HG03095 (cell line): ENCODE data around the gene RPL10.
"Not testable (repeated sequence)": the region's sequence is repeated elsewhere in the genome, so short reads cannot be mapped to it uniquely, and the experiment has no call there.

Experiments
- ATAC-seq: cut with Tn5 transposase; IDR thresholded peaks from one replicate; pipeline ENCODE4 v1.9.1; 2021; ENCODE audit warnings: moderate library complexity; ENCODE audit not compliant: unreplicated experiment

The RPL10 gene

DNA sequence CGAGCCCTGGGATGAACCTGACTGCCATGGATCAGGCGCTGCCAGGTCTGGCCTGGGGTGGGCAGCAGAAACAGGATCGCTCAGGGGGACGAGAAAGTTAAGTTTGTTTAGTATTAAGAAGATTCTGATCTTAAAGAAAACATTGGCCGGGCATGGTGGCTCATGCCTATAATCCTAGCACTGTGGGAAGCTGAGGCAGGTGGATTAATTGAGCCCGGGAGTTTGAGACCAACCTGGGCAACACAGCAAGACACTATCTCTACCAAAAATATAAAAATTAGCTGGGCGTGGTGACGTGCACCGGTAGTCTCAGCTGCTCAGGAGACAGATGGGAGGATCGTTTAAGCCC lies 23.0 kb upstream of the RPL10 start:
- no peak for ATAC-seq

DNA sequence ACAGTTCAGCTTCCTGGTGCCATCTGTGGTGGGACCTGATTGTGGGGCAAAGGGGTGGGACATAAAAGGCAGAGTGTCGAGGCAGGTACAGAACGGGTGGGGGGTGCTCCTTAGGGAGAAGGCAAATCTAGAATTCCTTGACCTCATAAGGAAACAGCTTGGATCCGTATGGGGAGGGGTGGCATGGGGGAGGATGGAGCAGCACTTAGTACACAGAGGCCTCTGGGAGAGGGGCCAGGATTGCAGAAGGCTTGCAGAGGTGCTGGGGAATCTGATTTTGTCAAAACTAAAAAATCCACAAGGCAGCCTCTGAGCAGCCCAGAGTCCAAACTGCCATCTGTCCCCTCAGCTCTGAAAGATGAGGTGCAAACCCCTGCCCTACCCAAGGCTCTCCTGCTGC lies 21.4 kb upstream of the RPL10 start:
- no peak for ATAC-seq

DNA sequence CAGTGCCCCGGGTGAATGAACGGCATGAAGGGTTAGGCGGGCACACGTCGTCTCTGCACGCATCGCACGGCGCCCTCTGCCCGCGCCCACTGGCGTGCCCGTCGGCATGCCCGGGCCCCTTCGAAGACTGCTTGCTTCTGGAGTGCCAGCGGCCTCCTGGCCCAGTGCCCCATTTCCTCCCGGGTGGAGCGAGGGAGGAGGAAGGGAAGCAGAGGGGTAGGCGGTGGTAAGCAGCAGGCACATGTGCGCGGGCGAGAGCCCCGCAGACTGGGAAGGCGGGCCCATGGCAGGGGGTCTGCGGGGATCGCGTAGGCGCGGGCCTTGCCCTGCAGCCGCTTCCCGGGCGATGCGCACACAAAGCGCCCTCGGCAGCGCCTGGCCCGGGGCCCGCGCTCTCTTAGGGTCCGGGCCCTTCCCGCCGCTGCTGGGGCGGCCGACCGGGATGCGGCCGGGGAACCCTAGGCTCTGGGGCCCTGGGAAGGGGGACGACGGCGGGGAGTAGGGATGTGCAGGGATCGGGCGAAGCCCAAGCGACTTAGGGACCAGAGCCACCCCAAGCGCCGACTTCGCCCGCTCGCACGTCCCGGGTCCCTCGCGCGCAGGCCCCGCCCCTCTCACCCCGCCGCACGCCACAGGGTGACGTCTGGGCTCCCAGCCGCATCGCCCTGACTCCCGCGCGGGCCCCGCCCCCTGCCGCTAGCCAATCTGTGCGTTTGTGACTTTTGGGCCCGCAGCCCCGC lies 19.9 kb upstream of the RPL10 start:
- ATAC-seq, result peak; percentile 2

DNA sequence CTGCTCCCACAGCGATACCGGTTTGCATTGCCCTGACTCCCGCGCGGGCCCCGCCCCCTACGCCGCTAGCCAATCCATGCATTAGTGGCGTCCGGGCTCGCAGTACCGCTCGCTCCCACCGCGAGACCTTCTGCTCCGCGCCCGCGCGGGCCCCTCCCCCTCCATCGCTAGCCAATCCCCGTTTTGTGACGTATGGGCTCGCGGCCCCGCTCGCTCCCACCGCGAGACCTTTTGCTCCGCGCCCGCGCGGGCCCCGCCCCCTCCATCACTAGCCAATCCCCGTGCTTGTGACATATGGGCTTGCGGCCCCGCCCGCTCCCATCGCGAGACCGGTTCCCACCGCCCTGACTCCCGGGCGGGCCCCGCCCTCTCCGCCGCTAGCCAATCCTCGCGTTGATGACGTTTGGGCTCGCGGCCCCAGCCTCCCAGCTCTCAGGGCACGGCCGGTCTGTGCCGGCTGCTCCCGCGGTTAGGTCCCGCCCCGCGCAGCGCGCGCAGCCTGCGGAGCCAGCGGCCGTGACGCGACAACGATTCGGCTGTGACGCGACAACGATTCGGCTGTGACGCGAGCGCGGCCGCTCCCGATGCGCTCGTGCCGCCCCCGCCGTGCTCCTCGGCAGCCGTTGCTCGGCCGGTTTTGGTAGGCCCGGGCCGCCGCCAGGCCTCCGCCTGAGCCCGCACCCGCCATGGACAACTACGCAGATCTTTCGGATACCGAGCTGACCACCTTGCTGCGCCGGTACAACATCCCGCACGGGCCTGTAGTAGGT lies 19.2 kb upstream of the RPL10 start, which contains the start of gene EMD:
Gene EMD (plus strand): TSS at position 497 of the 770 bp plus-strand sequence. CDS start 190 bp downstream, at position 687.
- peak; percentile 71 for ATAC-seq

DNA sequence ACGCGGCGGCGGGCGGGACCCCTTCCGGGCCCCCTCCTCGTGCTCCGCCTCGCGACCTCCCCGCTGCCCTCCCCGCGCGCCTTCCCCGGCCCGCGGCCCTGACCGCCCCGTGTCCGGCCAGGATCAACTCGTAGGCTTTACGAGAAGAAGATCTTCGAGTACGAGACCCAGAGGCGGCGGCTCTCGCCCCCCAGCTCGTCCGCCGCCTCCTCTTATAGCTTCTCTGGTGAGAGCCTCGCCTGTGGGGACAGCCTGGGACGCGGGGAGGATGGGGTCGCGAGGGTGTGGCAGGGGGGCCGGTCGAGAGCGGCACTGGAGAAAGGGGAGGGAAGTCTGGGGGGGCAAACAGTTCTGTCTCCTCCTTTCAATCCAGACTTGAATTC lies 18.6 kb upstream of the RPL10 start:
- no peak for ATAC-seq

DNA sequence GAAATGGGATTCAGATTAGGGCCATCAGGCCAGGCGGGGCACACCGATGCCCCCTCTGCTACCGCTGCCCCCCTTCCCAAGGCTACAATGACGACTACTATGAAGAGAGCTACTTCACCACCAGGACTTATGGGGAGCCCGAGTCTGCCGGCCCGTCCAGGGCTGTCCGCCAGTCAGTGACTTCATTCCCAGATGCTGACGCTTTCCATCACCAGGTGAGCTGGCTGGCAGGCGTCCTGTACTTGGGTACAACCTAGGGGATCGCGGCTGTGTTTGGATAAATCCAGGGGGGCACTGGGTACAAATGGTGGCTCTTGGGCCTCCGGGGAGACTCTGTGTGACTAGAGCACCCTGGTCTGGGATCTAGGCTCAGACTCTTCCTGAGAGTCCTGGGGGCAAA lies 18.0 kb upstream of the RPL10 start:
- no peak for ATAC-seq

DNA sequence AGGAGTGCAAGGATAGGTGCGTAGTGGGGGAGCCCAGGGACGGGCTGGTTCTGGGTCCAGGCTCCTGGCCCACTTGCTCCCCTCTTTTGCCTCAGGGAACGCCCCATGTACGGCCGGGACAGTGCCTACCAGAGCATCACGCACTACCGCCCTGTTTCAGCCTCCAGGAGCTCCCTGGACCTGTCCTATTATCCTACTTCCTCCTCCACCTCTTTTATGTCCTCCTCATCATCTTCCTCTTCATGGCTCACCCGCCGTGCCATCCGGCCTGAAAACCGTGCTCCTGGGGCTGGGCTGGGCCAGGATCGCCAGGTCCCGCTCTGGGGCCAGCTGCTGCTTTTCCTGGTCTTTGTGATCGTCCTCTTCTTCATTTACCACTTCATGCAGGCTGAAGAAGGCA lies 17.4 kb upstream of the RPL10 start:
- no peak for ATAC-seq

DNA sequence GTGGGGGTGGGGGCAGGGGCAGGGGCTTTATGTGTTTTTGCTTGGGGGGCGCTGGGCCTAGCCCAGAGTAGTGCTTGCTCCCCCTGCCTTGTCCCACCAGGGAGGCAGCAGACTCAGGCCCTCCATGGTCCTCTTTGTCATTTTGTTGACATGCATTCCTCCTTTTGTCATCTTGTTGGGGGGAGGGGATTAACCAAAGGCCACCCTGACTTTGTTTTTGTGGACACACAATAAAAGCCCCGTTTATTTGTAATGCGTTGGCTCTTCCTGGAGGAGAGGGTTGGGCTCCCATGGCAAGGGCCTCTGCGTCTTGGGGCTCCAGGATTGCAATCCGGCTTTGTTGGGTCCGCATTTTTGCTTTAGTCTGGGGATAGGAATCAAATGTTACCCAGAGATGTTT lies 16.9 kb upstream of the RPL10 start:
- ATAC-seq, result no peak

DNA sequence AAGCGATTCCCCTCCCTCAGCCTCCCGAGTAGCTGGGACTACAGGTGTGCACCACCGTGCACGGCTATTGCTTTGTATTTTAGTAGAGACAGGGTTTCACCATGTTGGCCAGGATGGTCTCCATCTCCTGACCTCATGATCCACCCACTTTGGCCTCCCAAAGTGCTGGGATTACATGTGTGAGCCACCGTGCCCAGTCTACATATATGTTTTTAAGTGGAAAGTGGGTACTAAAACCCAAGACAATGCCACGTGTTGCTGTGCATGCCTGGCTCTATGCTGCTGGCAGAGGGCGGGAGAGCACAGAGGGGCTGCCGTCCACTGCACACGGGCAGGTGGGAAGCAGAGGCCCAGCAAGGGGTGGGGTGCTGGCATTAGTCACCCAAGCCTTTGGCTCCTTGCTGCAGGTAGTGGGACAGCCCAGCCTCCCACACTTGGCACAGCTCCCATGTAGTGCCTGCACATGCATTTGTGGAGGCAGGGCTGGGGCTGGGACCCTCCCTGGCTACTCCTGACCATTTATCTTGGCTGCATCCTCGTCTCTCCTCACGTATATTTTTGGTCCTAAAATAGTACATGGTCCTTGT lies 15.6 kb upstream of the RPL10 start:
- ATAC-seq, result no peak

DNA sequence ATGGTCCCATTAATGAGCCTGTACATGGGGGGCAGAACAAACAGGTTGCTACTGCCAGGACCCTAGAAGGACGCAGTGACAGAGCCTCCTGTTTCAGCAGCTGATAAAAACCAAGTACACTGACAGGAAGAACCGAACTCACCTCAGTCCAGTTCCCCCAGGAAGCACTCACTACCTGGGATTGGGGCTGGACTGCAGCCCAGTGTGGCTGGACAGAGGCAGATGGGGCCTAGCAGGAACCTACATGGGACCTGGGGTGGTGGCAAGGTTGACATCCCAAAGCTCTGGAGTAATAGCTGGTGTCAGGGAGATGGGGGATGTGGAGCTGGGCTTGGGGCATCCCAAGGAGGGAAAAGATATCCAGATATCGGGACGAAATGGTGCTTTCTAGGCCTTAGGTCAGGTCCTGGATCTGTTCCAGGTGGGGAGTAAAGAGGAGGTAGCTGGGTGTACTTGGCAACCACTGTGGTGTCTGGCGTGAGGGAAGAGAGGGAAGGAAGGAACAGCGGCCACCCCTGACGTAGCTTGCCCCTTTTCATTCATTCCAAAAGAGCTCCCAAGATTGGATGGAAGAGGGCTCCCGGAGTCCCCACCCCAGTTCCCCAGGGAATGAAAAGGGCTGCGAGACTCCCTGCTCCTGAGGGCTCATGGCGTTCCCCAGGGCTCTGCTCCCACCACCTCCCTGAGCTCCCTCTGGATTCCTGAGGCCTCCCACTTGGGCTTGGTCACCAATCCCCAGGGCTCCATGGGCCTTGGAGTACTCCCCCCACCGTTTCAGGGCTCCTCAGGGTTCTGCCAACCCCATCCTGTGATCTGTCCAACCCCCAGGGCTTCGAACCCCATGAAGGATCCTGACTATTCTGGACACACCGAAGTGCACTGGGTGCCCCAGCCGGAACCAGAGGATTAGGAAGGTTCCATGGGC lies 14.6 kb upstream of the RPL10 start:
- no peak for ATAC-seq

DNA sequence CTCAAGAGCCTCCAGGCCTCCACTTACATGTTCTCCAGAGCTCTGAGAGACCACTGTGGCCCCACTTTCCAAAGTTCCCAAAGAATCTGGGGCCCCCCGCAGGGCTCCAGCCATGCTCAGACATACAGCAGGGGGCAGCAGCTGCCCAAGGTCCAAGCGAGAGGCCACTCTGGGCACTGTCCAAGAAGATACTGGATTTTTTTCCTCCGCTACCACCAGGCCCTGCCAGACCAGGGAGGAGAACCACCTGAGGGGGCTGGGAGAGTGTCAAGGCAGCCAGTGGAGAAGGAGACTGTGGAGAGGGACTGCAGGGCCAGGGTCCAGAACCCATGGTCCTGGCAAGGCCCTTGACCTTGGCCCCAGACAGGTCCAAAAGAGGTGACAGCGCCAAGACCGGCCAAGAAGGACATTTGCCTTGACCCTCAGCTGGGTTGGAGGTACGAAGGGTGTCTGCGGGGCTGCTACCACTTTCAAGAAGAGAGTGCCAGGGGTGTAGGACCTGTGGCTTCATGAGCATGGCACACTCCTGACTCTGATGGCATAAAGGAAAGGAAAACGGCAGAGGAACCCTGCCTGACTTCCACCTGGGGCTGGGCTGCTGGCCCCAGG lies 13.8 kb upstream of the RPL10 start:
- ATAC-seq, result no peak

DNA sequence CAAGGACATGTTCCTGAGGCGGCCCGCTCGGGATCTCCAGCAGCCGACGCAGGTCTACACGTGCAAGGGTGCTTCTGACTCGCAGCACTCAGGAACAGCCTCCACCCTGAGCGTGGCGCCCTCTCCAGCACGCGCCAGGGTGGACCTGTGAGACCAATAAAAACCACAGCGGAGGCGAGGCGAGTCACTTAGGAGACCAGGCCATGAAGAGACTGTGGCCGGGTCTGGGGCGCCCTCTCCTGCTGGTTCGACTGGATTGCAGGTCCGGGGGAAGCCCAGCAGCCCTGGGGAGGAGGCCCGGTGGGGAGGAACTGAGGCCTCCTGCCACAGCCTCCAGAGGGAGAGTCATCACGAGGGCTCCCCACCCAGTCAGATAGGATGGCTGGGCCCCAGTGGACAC lies 10.1 kb upstream of the RPL10 start:
- peak; percentile 30 for ATAC-seq

DNA sequence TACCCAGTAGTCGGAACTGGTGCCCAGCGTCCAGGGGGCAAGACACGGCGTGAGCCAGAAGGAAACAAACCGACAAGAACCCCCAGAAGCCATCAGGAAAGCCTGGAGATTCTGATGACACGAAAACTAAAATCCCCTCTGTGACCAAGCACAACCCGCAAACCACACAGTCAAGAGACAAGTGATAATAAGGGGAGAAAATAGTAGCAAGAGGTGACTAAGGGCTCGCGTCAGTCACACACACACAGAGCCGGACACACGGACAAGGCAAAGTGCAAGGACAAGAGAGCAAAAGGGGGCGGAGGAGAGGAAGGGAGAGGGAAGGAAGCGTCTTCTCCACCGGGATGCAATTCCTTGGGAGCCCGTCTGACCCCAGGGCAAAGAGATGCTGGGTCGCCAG lies 9.5 kb upstream of the RPL10 start:
- ATAC-seq, result not testable (repeated sequence)

DNA sequence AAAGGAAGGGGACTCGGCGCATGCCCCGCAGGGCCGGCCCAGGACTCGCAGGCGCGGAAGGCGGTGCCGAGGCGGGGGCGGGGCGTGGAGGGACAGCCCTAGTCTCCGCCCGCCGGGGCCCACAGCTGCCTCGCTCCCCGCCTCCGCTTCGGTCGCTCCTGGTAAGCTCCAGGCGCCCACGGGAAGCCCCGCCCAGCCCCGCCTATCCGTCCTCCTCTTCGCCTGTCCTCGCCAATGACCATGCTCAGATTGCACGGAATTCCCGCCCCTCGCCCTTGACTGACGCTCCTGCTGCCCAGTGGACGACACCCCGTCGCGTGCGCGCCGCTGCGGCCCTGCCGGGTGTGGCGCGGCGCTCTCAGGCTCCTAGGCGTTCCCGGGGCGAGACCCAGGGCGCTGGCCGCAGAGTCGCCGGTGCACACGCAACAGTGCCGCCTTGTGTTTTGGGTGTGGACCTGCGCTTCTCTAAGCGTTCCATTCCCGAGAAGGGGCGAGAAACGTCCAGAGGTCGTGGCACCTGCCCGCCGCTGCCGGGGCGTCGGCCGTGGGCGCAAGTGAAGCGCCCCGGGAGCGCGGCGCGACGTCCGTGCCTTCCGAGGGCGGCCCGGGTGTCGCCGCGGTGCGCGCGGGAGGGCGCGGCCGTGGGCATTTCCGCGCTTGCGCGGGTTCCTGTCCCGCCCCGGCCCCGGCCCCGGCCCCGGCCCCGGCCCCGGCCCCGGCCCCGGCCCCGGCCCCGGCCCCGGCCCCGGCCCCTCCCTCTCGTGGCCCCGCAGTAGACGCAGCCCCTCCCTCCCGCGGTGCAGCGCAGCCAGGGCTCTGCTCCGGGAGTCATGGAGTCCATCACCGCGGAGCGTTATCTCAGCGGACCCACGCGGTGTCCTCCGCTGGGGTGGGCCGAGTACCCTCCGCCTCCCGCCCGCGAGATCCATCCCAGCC lies 8.1 kb upstream of the RPL10 start:
- peak; percentile 68 for ATAC-seq

DNA sequence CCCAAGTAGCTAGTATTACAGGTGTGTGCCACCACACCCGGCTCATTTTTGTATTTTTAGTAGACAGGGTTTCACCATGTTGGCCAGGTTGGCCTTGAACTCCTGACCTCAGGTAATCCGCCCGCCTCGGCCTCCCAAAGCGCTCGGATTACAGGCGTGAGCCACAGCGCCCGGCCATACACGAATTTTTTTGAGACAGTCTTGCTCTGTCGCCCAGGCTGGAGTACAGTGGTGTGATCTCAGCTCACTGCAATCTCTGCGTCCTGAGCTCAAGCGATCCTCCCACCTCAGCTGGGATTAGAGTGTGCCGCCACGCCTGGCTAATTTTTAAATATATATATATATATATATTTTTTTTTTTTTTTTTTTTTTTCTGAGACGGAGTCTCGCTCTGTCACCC lies 1.8 kb upstream of the RPL10 start:
- ATAC-seq, result not testable (repeated sequence)

DNA sequence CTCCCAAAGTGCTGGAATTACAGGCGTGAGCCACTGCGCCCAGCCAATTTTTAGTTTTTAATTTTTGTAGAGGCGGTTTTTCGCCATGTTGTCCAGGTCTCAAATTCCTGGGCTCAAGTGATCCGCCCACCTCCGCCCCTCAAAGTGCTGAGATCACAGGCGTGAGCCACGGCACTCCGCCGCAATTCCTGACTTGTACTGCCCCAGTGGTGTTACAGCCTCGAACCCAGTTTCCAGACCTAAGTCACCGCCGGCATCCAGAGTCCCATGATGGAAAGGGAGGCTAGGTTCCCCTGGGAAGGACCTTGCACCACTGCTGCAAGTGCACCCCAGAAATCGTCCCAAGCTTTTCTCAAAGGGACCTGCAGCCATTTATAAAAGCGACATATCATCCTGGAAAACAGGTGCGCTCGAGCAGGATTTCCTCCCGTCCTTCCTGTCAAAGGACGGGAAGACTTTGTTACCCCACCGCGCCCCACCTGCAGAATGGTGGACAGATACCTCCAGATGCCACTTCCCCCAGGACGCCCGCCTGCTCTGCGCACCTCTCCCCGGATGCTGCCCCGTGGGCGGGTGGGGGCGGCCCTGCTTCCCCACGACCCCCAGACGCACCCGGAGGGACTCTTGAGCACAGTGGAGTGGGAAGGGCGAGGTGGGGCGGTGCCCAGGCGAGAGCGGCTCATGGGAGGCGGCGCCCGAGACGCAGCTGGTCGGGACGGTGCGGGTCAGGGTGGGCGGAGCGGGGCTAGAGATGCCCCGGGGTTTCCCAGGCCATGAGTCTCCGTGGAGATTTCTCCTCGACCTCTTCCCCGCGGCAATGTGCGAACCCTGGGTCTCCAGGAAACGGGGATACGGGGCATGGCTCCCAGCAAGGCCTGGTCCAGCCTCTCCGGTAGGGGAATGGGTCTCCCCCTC lies 947 bp upstream of the RPL10 start:
- peak; percentile 41 for ATAC-seq

DNA sequence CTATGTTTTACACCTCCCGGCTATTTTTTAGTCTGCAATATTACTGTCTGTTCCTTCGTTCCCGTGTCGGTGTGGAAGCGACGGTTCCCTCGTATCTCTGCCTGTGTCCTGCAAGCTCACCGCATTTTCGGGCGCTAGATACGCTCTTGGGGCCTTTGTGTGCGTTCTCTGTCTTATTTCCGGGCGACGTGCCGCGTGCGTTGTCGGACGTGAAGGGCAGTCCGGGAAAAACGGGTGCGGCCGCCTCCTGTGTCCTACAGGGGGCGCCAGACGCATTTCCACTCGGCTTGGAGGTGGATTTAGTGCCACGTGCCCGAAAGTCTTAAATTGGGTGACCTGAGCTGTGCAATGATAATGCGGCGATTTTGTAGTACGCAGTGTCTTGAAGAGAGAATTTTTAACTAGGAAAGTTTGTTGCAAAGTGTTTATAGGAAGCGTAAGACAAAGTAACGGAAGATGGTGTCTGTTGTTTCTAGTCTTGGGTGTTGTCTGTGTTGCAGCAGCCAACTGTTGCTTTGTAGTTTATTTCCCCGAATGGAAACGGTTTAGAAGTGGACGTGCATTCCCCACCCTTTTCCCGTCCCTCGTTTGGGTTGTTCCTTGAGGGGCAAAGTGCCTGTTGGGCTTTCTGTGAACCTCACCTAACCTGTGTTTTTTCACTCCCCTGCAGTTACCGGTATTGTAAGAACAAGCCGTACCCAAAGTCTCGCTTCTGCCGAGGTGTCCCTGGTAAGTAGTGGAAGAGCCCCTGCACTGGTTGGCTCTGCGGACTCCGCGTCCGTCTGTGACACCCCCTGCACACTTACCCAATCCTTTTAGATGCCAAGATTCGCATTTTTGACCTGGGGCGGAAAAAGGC lies 720 bp downstream of the RPL10 start:
- ATAC-seq, result no peak
